WI38 (cell line): ENCODE data around the gene NUCB2.

Source experiments
- H3K4me3 ChIP-seq: 2 replicates; pipeline ENCODE4 v1.5.1; 2011; ENCODE audit warnings: low read depth, mild to moderate bottlenecking, control low read depth, low read length
- CTCF ChIP-seq: IDR thresholded peaks from 2 replicates; pipeline ENCODE4 v1.5.1; 2012; ENCODE audit warnings: low read depth, mild to moderate bottlenecking, control low read depth, low read length

NUCB2 gene

GRCh38 chr11:17273211-17273610 lies 3.3 kb upstream of the NUCB2 start:
- no peak for TF ChIP-seq CTCF
- H3K4me3 ChIP-seq: no peak overlapping the region

DNA sequence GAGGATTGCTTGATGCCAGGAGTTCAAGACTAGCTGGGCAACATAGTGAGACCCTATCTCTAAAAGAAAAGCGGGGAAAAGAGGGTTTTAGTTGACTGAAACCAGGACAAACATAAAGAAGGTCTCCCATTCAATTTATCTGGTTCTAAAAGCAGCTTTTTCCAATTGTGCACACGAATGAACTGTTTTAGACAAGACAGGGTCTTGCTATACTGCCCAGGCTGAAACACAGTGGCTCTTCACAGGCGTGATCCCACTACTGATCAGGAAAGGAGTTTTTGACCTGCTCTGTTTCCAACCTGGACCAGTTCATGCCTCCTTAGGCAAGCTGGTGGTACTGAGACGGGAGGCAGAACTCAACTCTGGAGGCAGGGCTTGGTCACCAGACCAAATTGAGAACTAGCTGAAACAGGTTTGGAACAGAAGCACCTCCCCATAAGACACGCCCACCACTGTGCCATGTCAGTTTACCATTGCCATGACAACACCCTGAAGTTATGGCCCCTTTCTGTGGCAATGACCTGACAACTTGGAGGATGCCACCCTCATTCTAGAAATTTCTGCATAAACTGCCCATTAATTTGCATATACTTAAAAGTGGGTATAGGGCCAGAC lies 2.8 kb upstream of the NUCB2 start:
- no peak overlapping the region for H3K4me3 ChIP-seq
- no peak for TF ChIP-seq CTCF

DNA sequence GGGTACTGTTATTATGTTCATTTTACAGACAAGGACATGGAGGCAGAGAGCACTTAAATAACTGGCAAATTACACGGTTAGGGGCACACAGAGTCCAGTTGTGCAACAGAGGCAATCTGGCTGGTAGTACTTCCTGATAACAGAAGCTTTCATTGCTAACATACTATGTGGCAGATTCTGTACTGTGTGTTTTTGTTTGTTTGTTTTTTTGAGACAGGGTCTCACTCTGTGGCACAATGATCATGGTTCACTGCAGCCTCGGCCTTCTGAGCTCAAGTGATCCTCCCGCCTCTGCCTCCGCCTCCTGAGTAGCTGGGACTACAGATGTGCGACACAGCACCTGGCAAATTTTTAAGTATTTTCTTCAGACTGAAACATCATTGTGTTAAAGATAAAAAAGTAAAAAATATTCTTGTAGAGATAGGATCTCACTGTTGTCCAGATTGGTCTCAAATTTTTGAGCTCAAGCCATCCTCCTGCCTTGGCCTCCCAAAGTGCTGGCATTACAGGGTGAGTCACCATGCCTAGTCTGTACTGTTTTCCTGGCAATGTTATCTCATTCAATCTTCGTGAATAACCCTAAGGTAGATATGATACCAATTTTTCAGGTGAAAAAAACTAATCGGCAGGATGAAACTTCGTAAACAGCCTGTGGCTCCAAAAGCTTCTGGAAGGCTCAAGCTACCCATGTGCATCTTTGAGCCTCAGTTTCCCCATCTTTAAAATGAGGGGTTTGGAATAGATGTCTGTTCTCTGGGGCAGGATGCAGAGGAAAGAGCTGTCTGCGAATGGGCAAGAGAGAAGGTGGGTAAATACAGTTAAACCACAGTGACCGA lies 921 bp upstream of the NUCB2 start:
- TF ChIP-seq CTCF: no peak
- H3K4me3 ChIP-seq: peak overlapping the region; percentile 90

DNA sequence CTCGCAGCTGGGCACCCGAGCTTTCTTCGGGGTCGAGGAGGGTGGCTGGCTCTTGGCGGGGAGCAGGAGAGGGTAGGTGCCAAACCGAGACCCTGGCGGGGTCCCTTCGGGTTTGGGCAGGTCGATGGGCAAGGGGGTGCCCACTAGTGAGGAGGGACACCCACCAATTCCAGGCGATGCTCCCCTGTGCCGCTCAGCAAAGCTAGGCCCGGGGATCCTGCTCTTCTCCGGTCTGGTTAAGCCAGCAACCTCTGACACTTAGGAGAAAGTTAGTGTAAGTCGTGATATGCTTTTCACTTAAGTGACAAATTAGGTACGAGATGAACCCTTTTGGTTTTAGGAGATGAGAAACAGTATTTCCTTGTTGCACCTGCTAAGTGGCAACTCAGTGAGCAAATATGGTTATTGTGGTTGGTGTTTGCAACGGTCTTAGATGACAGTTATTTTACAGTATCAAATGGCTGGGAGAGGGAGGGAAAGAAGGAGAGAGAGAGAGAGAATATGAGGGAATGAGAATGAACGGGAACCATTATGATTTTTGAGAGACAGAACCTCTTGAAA lies 565 bp downstream of the NUCB2 start:
- no peak for TF ChIP-seq CTCF
- H3K4me3 ChIP-seq: peak overlapping the region; percentile 90

DNA sequence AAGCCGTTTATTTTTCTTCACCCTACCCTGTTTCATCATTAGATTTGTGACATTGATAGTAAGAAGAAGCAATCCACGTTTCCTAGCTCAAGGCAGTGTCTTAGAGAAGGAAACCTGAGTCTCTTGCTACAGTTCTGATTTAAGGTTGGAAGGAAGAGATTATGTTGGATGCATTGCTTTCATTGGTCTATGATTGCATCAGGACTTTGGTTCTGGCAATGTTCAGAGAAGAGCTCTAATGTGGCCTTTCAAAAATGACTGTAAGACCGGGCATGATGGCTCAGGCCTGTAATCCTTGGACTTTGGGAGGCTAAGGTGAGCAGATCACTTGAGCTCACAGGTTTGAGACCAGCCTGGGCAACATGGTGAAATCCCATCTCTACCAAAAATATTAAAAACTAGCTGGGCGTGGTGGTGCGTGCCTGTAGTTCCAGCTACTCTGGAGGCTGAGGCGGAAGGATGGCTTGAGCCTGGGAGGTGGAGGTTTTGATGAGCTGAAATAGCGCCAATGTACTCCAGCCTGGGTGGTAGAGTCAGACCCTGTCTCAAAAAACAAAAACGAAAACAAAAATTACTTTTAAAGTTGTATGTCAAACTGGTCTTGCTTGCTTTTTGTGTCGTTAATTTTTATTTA lies 4.1 kb downstream of the NUCB2 start:
- TF ChIP-seq CTCF: no peak
- H3K4me3 ChIP-seq: no peak overlapping the region

- H3K4me3 ChIP-seq: no peak overlapping the region
- no peak for TF ChIP-seq CTCF
Observed at GRCh38 chr11:17286332-17286731, 9.8 kb downstream of the NUCB2 start.

GRCh38 chr11:17287058-17287457 lies 10.5 kb downstream of the NUCB2 start:
- H3K4me3 ChIP-seq: no peak overlapping the region
- no peak for TF ChIP-seq CTCF
